LNCAP (cell line): ENCODE measurements around the gene TULP3.

Source experiments
- CTCF ChIP-seq: fragments of 450-650 bp; IDR thresholded peaks from 2 replicates; pipeline ENCODE4 v1.5.1; 2017; ENCODE audit warnings: mild to moderate bottlenecking

Gene TULP3

DNA sequence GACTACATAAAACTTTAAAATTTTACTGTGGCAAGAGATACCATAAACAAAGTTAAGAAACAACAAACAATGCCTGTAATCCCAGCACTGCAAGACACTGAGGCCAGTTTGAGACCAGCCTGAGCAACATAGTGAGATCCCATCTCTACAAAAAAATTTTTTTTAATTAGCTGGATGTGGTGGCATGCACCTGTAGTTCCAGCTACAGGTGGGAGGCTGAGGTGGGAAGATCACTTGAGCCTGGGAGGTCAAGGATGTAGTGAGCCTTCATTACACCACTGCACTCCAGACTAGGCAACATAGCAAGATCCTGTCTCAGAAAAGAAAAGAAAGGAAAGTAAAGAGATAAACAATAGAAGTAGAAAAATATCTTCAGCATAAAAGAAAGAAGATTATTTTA, 30.5 kb upstream of the TULP3 start:
- TF ChIP-seq CTCF, result no peak

- TF ChIP-seq CTCF, result no peak
Measured at GRCh38 chr12:2862876-2863275, 27.8 kb upstream of the TULP3 start.

DNA sequence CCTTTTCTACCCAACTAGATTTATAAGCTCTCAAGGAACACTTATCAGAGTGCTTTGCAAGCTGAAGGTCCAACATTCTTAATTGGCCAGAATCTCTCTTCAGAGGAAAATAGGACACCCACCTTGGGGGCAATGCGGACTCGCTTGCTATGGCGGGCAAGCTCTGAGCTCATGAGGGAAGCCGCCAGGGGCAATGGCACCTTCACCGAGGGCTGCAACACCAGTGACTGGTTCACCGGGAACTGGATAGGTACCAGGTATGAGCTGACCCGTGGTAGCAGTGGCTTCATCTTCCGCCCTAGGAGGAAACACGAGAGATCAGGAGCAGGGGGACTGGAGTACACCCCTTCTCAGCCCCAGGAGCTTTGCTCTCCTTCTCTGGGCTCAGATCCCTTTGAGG, 26.5 kb upstream of the TULP3 start:
- no peak for TF ChIP-seq CTCF

- no peak for TF ChIP-seq CTCF
Measured at GRCh38 chr12:2876431-2877046, 14.2 kb upstream of the TULP3 start.

- TF ChIP-seq CTCF, result no peak
Measured at GRCh38 chr12:2877047-2877952, 13.4 kb upstream of the TULP3 start, which contains the start of the genes FOXM1 and RHNO1. TSS of gene FOXM1 (minus strand) at chr12:2877174. CDS start at chr12:2874478, 2,696 bp downstream. TSS of gene RHNO1 (plus strand) at chr12:2877223. CDS start at chr12:2885367, 8,144 bp downstream.

- no peak; the same call in 1 of the 2 replicates for TF ChIP-seq CTCF
Measured at GRCh38 chr12:2877953-2878732, 12.5 kb upstream of the TULP3 start.

- no peak for TF ChIP-seq CTCF
Measured at GRCh38 chr12:2879853-2880252, 10.8 kb upstream of the TULP3 start.
